Activated CD8-positive, alpha-beta memory T cell treated with anti-CD3 and anti-CD28 coated beads, Interleukin-2, amount 50 U/mL, for 4 hours (primary cell): ENCODE data around the gene NLK.
A peak's percentile ranks its signal among the peaks of the same experiment; 100 is the strongest.
"Not testable (repeated sequence)": the region's sequence is repeated elsewhere in the genome, so short reads cannot be mapped to it uniquely, and the experiment has no call there.

ENCODE experiments used
- DNase-seq: peaks from one replicate; pipeline ENCODE4 v3.0.0-alpha.2; 2020

Gene NLK

GRCh38 chr17:28161311-28161710, 118.8 kb downstream of the NLK start:
- no peak for DNase-seq

- DNase-seq: no peak
These were observed 124.0 kb downstream of the NLK start for GRCh38 chr17:28166478-28166877.

- no peak for DNase-seq
These were observed 127.3 kb downstream of the NLK start for GRCh38 chr17:28169621-28170349.

- DNase-seq: no peak
These were observed 128.3 kb downstream of the NLK start for GRCh38 chr17:28170771-28171170.

GRCh38 chr17:28173031-28173561, 130.6 kb downstream of the NLK start:
- DNase-seq: no peak

- DNase-seq: no peak
These were observed 131.3 kb downstream of the NLK start for GRCh38 chr17:28173801-28174200.

GRCh38 chr17:28174352-28175046, 132.0 kb downstream of the NLK start:
- DNase-seq: peak; percentile 24

GRCh38 chr17:28177351-28177750, 134.9 kb downstream of the NLK start:
- no peak for DNase-seq

- DNase-seq: no peak
These were observed 136.3 kb downstream of the NLK start for GRCh38 chr17:28178800-28179199.

GRCh38 chr17:28180449-28180848, 138.0 kb downstream of the NLK start:
- no peak for DNase-seq

- DNase-seq: no peak
These were observed 139.1 kb downstream of the NLK start for GRCh38 chr17:28181568-28181967.

GRCh38 chr17:28182559-28182958, 140.1 kb downstream of the NLK start:
- DNase-seq: no peak

GRCh38 chr17:28185658-28186057, 143.2 kb downstream of the NLK start:
- DNase-seq: no peak

- DNase-seq: not testable (repeated sequence)
These were observed 144.0 kb downstream of the NLK start for GRCh38 chr17:28186472-28186871.

GRCh38 chr17:28187931-28188330, 145.5 kb downstream of the NLK start:
- DNase-seq: no peak

- DNase-seq: no peak
These were observed 146.4 kb downstream of the NLK start for GRCh38 chr17:28188841-28189263.

- no peak for DNase-seq
These were observed 147.2 kb downstream of the NLK start for GRCh38 chr17:28189667-28190066.

GRCh38 chr17:28191018-28191417, 148.5 kb downstream of the NLK start:
- no peak for DNase-seq

GRCh38 chr17:28193241-28193640, 150.8 kb downstream of the NLK start:
- no peak for DNase-seq

- no peak for DNase-seq
These were observed 151.9 kb downstream of the NLK start for GRCh38 chr17:28194382-28194781.

GRCh38 chr17:28196636-28197035, 154.2 kb downstream of the NLK start:
- DNase-seq: no peak

- no peak for DNase-seq
These were observed 156.6 kb downstream of the NLK start for GRCh38 chr17:28199115-28199514.

GRCh38 chr17:28199728-28200127, 157.3 kb downstream of the NLK start:
- DNase-seq: no peak

GRCh38 chr17:28201315-28201714, 158.8 kb downstream of the NLK start:
- no peak for DNase-seq
